SH-SY5Y (cell line): ENCODE data around the gene RIPOR3.

Experiments used
- GATA2 ChIP-seq: IDR thresholded peaks from 2 replicates; pipeline ENCODE4 v1.6.1; 2011; ENCODE audit warnings: mild to moderate bottlenecking, low read depth, low read length
- GATA3 ChIP-seq: IDR thresholded peaks from 2 replicates; pipeline ENCODE4 v1.6.1; 2011; ENCODE audit warnings: low read depth, mild to moderate bottlenecking, low read length, moderate library complexity

Gene RIPOR3

GRCh38 chr20:50717974-50718761, 26.8 kb upstream of the RIPOR3 start:
- no peak for TF ChIP-seq GATA3
- no peak for TF ChIP-seq GATA2

- TF ChIP-seq GATA2, result no peak
- TF ChIP-seq GATA3, result no peak
Observed at GRCh38 chr20:50717312-50717711, 26.0 kb upstream of the RIPOR3 start.

- no peak for TF ChIP-seq GATA3
- TF ChIP-seq GATA2, result no peak
Observed at GRCh38 chr20:50716518-50716917, 25.2 kb upstream of the RIPOR3 start.

- TF ChIP-seq GATA3 (no peak), GATA2 (no peak)
Observed at GRCh38 chr20:50715694-50716093, 24.4 kb upstream of the RIPOR3 start.

- no peak for TF ChIP-seq GATA2
- TF ChIP-seq GATA3, result no peak
Observed at GRCh38 chr20:50713657-50714101, 22.3 kb upstream of the RIPOR3 start.

GRCh38 chr20:50712771-50713656, 21.7 kb upstream of the RIPOR3 start:
- TF ChIP-seq GATA3, result no peak
- no peak for TF ChIP-seq GATA2

GRCh38 chr20:50711113-50711825, 19.9 kb upstream of the RIPOR3 start:
- TF ChIP-seq GATA2, result no peak
- no peak for TF ChIP-seq GATA3

- TF ChIP-seq GATA3 (no peak), GATA2 (no peak)
Observed at GRCh38 chr20:50710492-50711063, 19.2 kb upstream of the RIPOR3 start.

- TF ChIP-seq GATA2 (no peak), GATA3 (no peak)
Observed at GRCh38 chr20:50709636-50709973, 18.3 kb upstream of the RIPOR3 start.

- TF ChIP-seq GATA2 (no peak), GATA3 (no peak)
Observed at GRCh38 chr20:50708845-50709635, 17.7 kb upstream of the RIPOR3 start.

GRCh38 chr20:50704971-50705370, 13.6 kb upstream of the RIPOR3 start:
- no peak for TF ChIP-seq GATA3
- no peak for TF ChIP-seq GATA2

- TF ChIP-seq GATA3 (no peak), GATA2 (no peak)
Observed at GRCh38 chr20:50704514-50704913, 13.2 kb upstream of the RIPOR3 start.
